ENCODE data around the gene PTPRM. TPM values are rescaled to one million over a fixed set of nuclear protein-coding genes. Genes with fewer than 3 reads are reported as not detected.

Gene PTPRM
- total and polyA plus RNA-seq, 2 donors (not counting 3 experiments of a cell fraction or from before 2014, with no cell fraction given): 37.4 to 43.7 TPM

- no peaks in the 10 kb centered on the region for H3K9me1 ChIP-seq (replicated peaks; ENCODE audit: control insufficient read depth, extremely low read depth, insufficient read depth, low read length)
- no peak overlapping the region for H3K9ac ChIP-seq (replicated peaks; ENCODE audit: extremely low read depth, insufficient read depth, low read length)
- intact Hi-C loops (cut with micrococcal nuclease): no loop called here
- H3K79me2 ChIP-seq (ENCODE audit: control insufficient read depth, insufficient read depth, low read length): no peaks in the 10 kb centered on the region
- H3K27ac ChIP-seq (ENCODE audit: insufficient read depth, low read depth, low read length): no peak overlapping the region
- H3K4me3 ChIP-seq (replicated peaks in 1 of 3; ENCODE audit: insufficient read depth in 1 of 3, low read depth in 1 of 3, low read length in 3 of 3): no peak overlapping the region
- H3K4me1 ChIP-seq (ENCODE audit: control insufficient read depth, extremely low read depth, insufficient read depth, low read length): peaks cover 3% of the 10 kb centered on the region
- no TSS peak for BruUV-seq (replicated peaks)
- dilution Hi-C loops (cut with MboI; ENCODE audit: extremely low pct_ligation_motif_present, low sequenced_read_pairs): no loop called here
- DNase-seq (ENCODE audit: low read depth, low spot score) (no peak), FAIRE-seq (no peak)
- H2AFZ ChIP-seq (ENCODE audit: low read depth, low read length): no peak overlapping the region
- H3K4me2 ChIP-seq (ENCODE audit: insufficient read depth, low read length): no peak overlapping the region
- no peaks in the 10 kb centered on the region for H4K20me1 ChIP-seq (replicated peaks; ENCODE audit: control insufficient read depth, extremely low read depth, insufficient read depth, low read length)
- no peaks in the 10 kb centered on the region for H3K9me3 ChIP-seq (replicated peaks; ENCODE audit: control insufficient read depth, insufficient read depth, low read length)
- POLR2A ChIA-PET: no interaction called here
- TF ChIP-seq GATA2 (IDR thresholded peaks at IDR 0.05; ENCODE audit: insufficient read depth, insufficient read length, low read depth, low read length) (no peak), MYC (IDR thresholded peaks at IDR 0.05; ENCODE audit: low read depth, low read length) (no peak), MAX (IDR thresholded peaks at IDR 0.05; ENCODE audit: insufficient read depth, insufficient read length) (no peak), CTCF (IDR thresholded peaks at IDR 0.05; ENCODE audit: extremely low read depth in 1 of 2, insufficient read depth in 1 of 2, low read depth in 1 of 2, low read length in 2 of 2) (no peak), POLR2A (IDR thresholded peaks at IDR 0.05; ENCODE audit: low read depth, low read length) (no peak), EZH2 (IDR thresholded peaks at IDR 0.05; ENCODE audit: borderline replicate concordance, low read depth, low read length, severe bottlenecking) (no peak), POLR2AphosphoS5 (IDR thresholded peaks at IDR 0.05; ENCODE audit: insufficient read depth, low read depth, low read length) (no peak), FOS (IDR thresholded peaks at IDR 0.05; ENCODE audit: borderline replicate concordance, insufficient read depth, low read length) (no peak), JUN (IDR thresholded peaks at IDR 0.05; ENCODE audit: borderline replicate concordance, insufficient read depth, insufficient read length, low read depth) (no peak)
- no peaks in the 10 kb centered on the region for H3K27me3 ChIP-seq (ENCODE audit: control insufficient read depth in 2 of 2, insufficient read depth in 2 of 2, low read length in 2 of 2)
- CTCF ChIA-PET: interaction anchor here (1.1 to 1.7 kb wide), 2 partner anchors 10 to 12 kb away, joined by 5 to 17 read pairs; partner anchors contain the start of gene PTPRM
- no peaks in the 10 kb centered on the region for H3K36me3 ChIP-seq (ENCODE audit: control insufficient read depth in 2 of 2, extremely low read depth in 1 of 2, insufficient read depth in 2 of 2, low read length in 2 of 2)
These were observed 12.2 kb downstream of the PTPRM start for GRCh38 chr18:7579176-7579917.

Measured in endothelial cell of umbilical vein (primary cell).